Keratinocyte (primary cell): Measurements from ENCODE around the gene PYGM.

ENCODE experiments used
- EZH2 ChIP-seq: IDR thresholded peaks from one replicate; pipeline ENCODE4 v1.6.1; 2012; ENCODE audit warnings: inconsistent platforms, mild to moderate bottlenecking, low read length, moderate library complexity
- TF ChIP-seq, protein P1 (sequence below), 3 experiments: IDR thresholded peaks in 1 of 3; conservative IDR thresholded peaks in 1 of 3; optimal IDR thresholded peaks in 1 of 3; 2 replicates in 2 of 3; 3 replicates in 1 of 3; pipeline versions ENCODE3 to v1.5.1; 2011; ENCODE audit warnings: low read length in 3 of 3, mild to moderate bottlenecking in 3 of 3, moderate library complexity in 2 of 3, control low read depth in 1 of 3, inconsistent platforms in 1 of 3; ENCODE audit not compliant: insufficient read depth in 2 of 3; ENCODE audit errors: extremely low read depth in 1 of 3

DNA sequence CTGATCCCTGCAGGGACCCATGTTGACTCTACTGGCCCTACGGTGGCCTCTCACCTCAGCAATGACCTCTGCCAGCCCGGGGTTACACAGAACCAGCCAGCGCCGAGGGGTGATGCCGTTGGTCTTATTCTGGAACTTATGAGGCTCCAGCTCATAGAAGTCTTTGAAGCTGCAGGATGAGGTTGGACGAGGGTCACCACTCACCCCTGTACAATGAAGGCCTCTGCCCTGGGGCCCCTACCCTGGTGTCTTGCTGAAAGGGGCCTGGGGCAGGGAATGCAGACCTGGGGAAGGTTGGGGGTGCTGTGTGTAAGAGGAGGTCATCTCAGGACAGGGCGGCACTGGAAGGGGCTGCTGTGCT is 6.8 kb downstream of the PYGM start:
- TF ChIP-seq, protein P1, sequence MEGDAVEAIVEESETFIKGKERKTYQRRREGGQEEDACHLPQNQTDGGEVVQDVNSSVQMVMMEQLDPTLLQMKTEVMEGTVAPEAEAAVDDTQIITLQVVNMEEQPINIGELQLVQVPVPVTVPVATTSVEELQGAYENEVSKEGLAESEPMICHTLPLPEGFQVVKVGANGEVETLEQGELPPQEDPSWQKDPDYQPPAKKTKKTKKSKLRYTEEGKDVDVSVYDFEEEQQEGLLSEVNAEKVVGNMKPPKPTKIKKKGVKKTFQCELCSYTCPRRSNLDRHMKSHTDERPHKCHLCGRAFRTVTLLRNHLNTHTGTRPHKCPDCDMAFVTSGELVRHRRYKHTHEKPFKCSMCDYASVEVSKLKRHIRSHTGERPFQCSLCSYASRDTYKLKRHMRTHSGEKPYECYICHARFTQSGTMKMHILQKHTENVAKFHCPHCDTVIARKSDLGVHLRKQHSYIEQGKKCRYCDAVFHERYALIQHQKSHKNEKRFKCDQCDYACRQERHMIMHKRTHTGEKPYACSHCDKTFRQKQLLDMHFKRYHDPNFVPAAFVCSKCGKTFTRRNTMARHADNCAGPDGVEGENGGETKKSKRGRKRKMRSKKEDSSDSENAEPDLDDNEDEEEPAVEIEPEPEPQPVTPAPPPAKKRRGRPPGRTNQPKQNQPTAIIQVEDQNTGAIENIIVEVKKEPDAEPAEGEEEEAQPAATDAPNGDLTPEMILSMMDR (optimal IDR thresholded peaks at IDR 0.05 in 1 of 3, IDR thresholded peaks at IDR 0.05 in 1 of 3, conservative IDR thresholded peaks at IDR 0.05 in 1 of 3; ENCODE audit: extremely low read depth in 1 of 3, insufficient read depth in 2 of 3, low read length in 3 of 3) = no peak
- no peak for TF ChIP-seq EZH2
